GM12878 (cell line): ENCODE results near the gene LAMA4. TPM values are rescaled to one million over a fixed set of nuclear protein-coding genes. Genes with fewer than 3 reads are reported as not detected.

Source experiments
- ATAC-seq: fragments of 200-7000 bp; cut with Tn5 transposase; 3 replicates; pipeline ENCODE4 v1.9.1; 2020; ENCODE audit warnings: mild to moderate bottlenecking, moderate library complexity
- BruUV-seq: library from RNA; stranded (reverse); fragments of 400-500 nt; replicated peaks from 2 replicates; lab custom pipeline; 2021; lab: Mats Ljungman, UMichigan
- CTCF ChIA-PET: fragments of 300-600 bp; sonication (Branson Sonifier 250); formaldehyde crosslinking; extraction: SDS; loops from one replicate; lab custom pipeline; 2021; ENCODE audit warnings: inconsistent platforms; lab: Yijun Ruan, JAX
- POLR2A ChIA-PET: fragments of 350-600 bp; formaldehyde crosslinking; extraction: SDS; loops from one replicate; lab custom pipeline; 2021; ENCODE audit warnings: inconsistent platforms; lab: Charles Lee
- RAD21 ChIA-PET: fragments of 300-600 bp; sonication (Branson Sonifier 250); formaldehyde crosslinking; loops from one replicate; lab custom pipeline; 2023; ENCODE audit warnings: antibody characterized with exemption; ENCODE audit not compliant: unreplicated experiment; lab: Charles Lee
- SMC1A ChIA-PET: fragments of 300-600 bp; sonication (Branson Sonifier 250); formaldehyde crosslinking; loops from one replicate; lab custom pipeline; 2023; ENCODE audit not compliant: unreplicated experiment, uncharacterized antibody; lab: Charles Lee
- DNase-seq: peaks from one replicate; pipeline ENCODE4 v3.0.0-alpha.2; 2011; ENCODE audit warnings: low read depth, low spot score
- FAIRE-seq: peaks from 3 replicates; lab custom pipeline; 2011; peaks lifted over from hg19 to GRCh38; lab: Jason Lieb, UNC
- H2AFZ ChIP-seq: 2 replicates; pipeline ENCODE4 v1.6.0; 2011; ENCODE audit warnings: low read depth, low read length, control low read depth; ENCODE audit not compliant: control insufficient read depth
- H3K27ac ChIP-seq: 2 replicates; pipeline ENCODE4 v1.5.1; 2011; ENCODE audit warnings: control low read depth; ENCODE audit not compliant: control insufficient read depth, insufficient read depth
- H3K27me3 ChIP-seq, 2 experiments: replicated peaks in 1 of 2; 2 replicates each; pipeline versions ENCODE4 v1.6.0 to v1.6.1; 2011; ENCODE audit warnings: low read length in 1 of 2; ENCODE audit not compliant: control insufficient read depth in 2 of 2, insufficient read depth in 2 of 2
- H3K36me3 ChIP-seq, 2 experiments: 2 replicates each; pipeline ENCODE4 v1.5.1; 2011; ENCODE audit warnings: low read length in 1 of 2; ENCODE audit not compliant: control insufficient read depth in 2 of 2, insufficient read depth in 2 of 2
- H3K4me1 ChIP-seq: 2 replicates; pipeline ENCODE4 v1.6.1; 2011; ENCODE audit warnings: mild to moderate bottlenecking, low read length, moderate library complexity, mixed read lengths; ENCODE audit not compliant: control insufficient read depth, insufficient read depth
- H3K4me2 ChIP-seq: 2 replicates; pipeline ENCODE4 v1.6.0; 2011; ENCODE audit warnings: control low read depth; ENCODE audit not compliant: control insufficient read depth, insufficient read depth
- H3K4me3 ChIP-seq: fragments of 200-600 bp; sonication (generic); 2 replicates; pipeline ENCODE4 v1.5.1; 2016
- H3K79me2 ChIP-seq: 2 replicates; pipeline ENCODE4 v1.6.0; 2011; ENCODE audit warnings: low read length; ENCODE audit not compliant: control insufficient read depth, insufficient read depth
- H3K9ac ChIP-seq: 2 replicates; pipeline ENCODE4 v1.8.0; 2011; ENCODE audit warnings: low read length, control low read depth, mixed read lengths; ENCODE audit not compliant: control insufficient read depth, insufficient read depth
- H3K9me3 ChIP-seq: replicated peaks from 3 replicates; pipeline ENCODE4 v1.5.1; 2011; ENCODE audit warnings: mild to moderate bottlenecking, low read length; ENCODE audit not compliant: control insufficient read depth, insufficient read depth
- H4K20me1 ChIP-seq: 2 replicates; pipeline ENCODE4 v1.6.0; 2011; ENCODE audit not compliant: control insufficient read depth, insufficient read depth
- EED ChIP-seq: sonication (generic); IDR thresholded peaks from 2 replicates; pipeline ENCODE4 v1.6.1; 2016; ENCODE audit warnings: antibody characterized with exemption, low read depth
- POLR2AphosphoS2 ChIP-seq: IDR thresholded peaks from 2 replicates; pipeline ENCODE4 v1.6.1; 2011; ENCODE audit warnings: low read depth, mild to moderate bottlenecking, low read length, improper control_type of control experiment, moderate library complexity
- REST ChIP-seq: IDR thresholded peaks from 2 replicates; pipeline ENCODE4 v1.6.1; 2012; ENCODE audit warnings: mild to moderate bottlenecking, low read depth, low read length
- WGBS: methylation state at CpG from one replicate; pipeline ENCODE4 v1.1.6; 2016; ENCODE audit warnings: low lambda C conversion rate; ENCODE audit not compliant: insufficient replicate concordance, insufficient coverage; ENCODE audit errors: missing lambda C conversion rate; 5-methylcytosine and 5-hydroxymethylcytosine counted together
- in situ Hi-C: fragments of 300-500 bp; cut with MboI; formaldehyde crosslinking; loops from 9 replicates; pipeline ENCODE4 v1.14.3; 2018; ENCODE audit warnings: mixed read lengths
- intact Hi-C: fragments of 100-400 bp; cut with micrococcal nuclease; formaldehyde crosslinking; loops from one replicate; pipeline ENCODE4 v1.14.2; 2022; ENCODE audit not compliant: unreplicated experiment
- polyA plus RNA-seq, 11 experiments: library from polyadenylated mRNA; depleted of rRNA in 4 of 11; unstranded in 6 of 11; stranded (reverse) in 5 of 11; fragments of >200 nt; fragmentation: Nextera tagmentation in 4 of 11; fragmentation: Illumina TruSeq in 1 of 11; extraction: Ambion mirVana in 4 of 11; extraction: Trizol in 1 of 11; gene quantifications; 1 replicate in 1 of 11; 2 replicates in 10 of 11; pipeline versions ENCODE4 v1.2.1 to v1.2.3, GENCODE V29; 2011 to 2016; ENCODE audit warnings: inconsistent platforms in 2 of 11, missing spikeins in 2 of 11, low read depth in 1 of 11
- total RNA-seq, 4 experiments: library from RNA; depleted of rRNA in 3 of 4; stranded (reverse); fragments of >200 nt in 3 of 4; fragmentation: Illumina TruSeq in 1 of 4; extraction: Trizol in 1 of 4; gene quantifications; 2 replicates each; pipeline versions ENCODE4 v1.2.1 to v1.2.3, GENCODE V29; 2013 to 2021
- TF ChIP-seq, protein P1 (sequence below): fragments of 450-650 bp; formaldehyde crosslinking; IDR thresholded peaks from 2 replicates; pipeline ENCODE4 v1.4.0; 2020; ENCODE audit warnings: mild to moderate bottlenecking, moderate library complexity
- TF ChIP-seq, protein P2 (sequence below): fragments of 450-650 bp; formaldehyde crosslinking; IDR thresholded peaks from 2 replicates; pipeline ENCODE4 v1.4.0; 2022; ENCODE audit warnings: mild to moderate bottlenecking, moderate library complexity

The LAMA4 gene
- total and polyA plus RNA-seq, 10 of the 15 experiments (the other 5 are each of a cell fraction or from before 2014, with no cell fraction given), result 0.11 to 0.21 (median 0.14) TPM; not detected in 7

DNA sequence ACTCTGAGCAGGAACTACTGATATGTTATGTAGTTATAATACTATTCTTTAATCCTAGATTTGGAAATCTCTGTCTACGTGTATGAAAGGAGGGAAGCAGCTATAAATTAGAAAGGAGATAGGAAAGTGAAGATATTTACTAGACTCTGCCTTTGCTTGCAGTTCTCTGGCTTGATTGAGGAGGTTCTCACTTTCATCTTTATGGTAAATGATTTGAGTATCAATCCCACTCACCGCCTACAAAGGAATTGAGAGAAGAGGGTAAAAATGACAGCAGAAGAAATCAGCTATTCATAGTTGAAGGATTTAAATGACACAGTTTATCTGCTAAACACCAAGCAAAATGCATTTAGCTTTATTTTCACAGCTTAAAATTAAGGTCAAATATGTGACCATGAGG, 99.7 kb downstream of the LAMA4 start:
- Histone ChIP-seq H3K4me2 (no peak overlapping the region), H3K4me1 (peaks cover 3% of the 10 kb centered on the region; the same call in 1 of the 2 replicates), H3K27me3 (peaks cover 0 to under 1% of the 10 kb centered on the region in 2 experiments; a peak in 1 of 4 replicates), H3K27ac (no peak overlapping the region), H3K9ac (no peak overlapping the region), H3K9me3 (no peaks in the 10 kb centered on the region), H3K36me3 (no peaks in the 10 kb centered on the region), H4K20me1 (no peaks in the 10 kb centered on the region), H2AFZ (no peak overlapping the region), H3K4me3 (no peak overlapping the region), H3K79me2 (no peaks in the 10 kb centered on the region)
- SMC1A ChIA-PET, result no interaction called here
- ATAC-seq (no peak), DNase-seq (no peak), FAIRE-seq (no peak)
- RAD21 ChIA-PET, result no interaction called here
- POLR2A ChIA-PET, result no interaction called here
- 51% methylated on average over 2 of the region's 2 CpGs for WGBS
- intact Hi-C loops, result no loop called here
- BruUV-seq, result no TSS peak
- in situ Hi-C loops, result no loop called here
- CTCF ChIA-PET, result interaction anchor here (1.4 kb wide), 1 partner anchor 8 kb away, joined by 14 read pairs; no protein-coding TSS in a partner anchor
- TF ChIP-seq, protein P1, sequence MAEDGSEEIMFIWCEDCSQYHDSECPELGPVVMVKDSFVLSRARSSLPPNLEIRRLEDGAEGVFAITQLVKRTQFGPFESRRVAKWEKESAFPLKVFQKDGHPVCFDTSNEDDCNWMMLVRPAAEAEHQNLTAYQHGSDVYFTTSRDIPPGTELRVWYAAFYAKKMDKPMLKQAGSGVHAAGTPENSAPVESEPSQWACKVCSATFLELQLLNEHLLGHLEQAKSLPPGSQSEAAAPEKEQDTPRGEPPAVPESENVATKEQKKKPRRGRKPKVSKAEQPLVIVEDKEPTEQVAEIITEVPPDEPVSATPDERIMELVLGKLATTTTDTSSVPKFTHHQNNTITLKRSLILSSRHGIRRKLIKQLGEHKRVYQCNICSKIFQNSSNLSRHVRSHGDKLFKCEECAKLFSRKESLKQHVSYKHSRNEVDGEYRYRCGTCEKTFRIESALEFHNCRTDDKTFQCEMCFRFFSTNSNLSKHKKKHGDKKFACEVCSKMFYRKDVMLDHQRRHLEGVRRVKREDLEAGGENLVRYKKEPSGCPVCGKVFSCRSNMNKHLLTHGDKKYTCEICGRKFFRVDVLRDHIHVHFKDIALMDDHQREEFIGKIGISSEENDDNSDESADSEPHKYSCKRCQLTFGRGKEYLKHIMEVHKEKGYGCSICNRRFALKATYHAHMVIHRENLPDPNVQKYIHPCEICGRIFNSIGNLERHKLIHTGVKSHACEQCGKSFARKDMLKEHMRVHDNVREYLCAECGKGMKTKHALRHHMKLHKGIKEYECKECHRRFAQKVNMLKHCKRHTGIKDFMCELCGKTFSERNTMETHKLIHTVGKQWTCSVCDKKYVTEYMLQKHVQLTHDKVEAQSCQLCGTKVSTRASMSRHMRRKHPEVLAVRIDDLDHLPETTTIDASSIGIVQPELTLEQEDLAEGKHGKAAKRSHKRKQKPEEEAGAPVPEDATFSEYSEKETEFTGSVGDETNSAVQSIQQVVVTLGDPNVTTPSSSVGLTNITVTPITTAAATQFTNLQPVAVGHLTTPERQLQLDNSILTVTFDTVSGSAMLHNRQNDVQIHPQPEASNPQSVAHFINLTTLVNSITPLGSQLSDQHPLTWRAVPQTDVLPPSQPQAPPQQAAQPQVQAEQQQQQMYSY, result no peak
- TF ChIP-seq REST, result no peak
- TF ChIP-seq POLR2AphosphoS2, result no peak
- no peak for TF ChIP-seq EED
- TF ChIP-seq, protein P2, sequence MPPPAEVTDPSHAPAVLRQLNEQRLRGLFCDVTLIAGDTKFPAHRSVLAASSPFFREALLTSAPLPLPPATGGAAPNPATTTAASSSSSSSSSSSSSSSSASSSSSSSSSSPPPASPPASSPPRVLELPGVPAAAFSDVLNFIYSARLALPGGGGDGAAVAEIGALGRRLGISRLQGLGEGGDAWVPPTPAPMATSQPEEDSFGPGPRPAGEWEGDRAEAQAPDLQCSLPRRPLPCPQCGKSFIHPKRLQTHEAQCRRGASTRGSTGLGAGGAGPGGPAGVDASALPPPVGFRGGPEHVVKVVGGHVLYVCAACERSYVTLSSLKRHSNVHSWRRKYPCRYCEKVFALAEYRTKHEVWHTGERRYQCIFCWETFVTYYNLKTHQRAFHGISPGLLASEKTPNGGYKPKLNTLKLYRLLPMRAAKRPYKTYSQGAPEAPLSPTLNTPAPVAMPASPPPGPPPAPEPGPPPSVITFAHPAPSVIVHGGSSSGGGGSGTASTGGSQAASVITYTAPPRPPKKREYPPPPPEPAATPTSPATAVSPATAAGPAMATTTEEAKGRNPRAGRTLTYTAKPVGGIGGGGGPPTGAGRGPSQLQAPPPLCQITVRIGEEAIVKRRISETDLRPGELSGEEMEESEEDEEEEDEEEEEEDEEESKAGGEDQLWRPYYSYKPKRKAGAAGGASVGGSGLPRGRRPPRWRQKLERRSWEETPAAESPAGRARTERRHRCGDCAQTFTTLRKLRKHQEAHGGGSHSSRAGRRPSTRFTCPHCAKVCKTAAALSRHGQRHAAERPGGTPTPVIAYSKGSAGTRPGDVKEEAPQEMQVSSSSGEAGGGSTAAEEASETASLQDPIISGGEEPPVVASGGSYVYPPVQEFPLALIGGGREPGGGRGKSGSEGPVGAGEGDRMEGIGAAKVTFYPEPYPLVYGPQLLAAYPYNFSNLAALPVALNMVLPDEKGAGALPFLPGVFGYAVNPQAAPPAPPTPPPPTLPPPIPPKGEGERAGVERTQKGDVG (CRISPR knock-in tag), result no peak
